Fibroblast of skin of right biceps (primary cell): Measurements from ENCODE around the gene ZBTB8OS.
"Not testable (repeated sequence)": the region's sequence is repeated elsewhere in the genome, so short reads cannot be mapped to it uniquely, and the experiment has no call there.

Source experiments
- DNase-seq: peaks from one replicate; pipeline ENCODE4 v3.0.0-alpha.2; 2013

The ZBTB8OS gene

GRCh38 chr1:32650248-32650751 lies at the start of gene ZBTB8OS:
TSS of gene ZBTB8OS (minus strand) at chr1:32650550. CDS start at chr1:32650529, 21 bp downstream.
- peak; percentile 94 for DNase-seq

GRCh38 chr1:32696996-32697395 lies 46.6 kb upstream of the ZBTB8OS start:
- DNase-seq: not testable (repeated sequence)

GRCh38 chr1:32696041-32696440 lies 45.7 kb upstream of the ZBTB8OS start:
- no peak for DNase-seq

GRCh38 chr1:32695098-32695904 lies 45.0 kb upstream of the ZBTB8OS start:
- peak; percentile 61 for DNase-seq

GRCh38 chr1:32693455-32694174 lies 43.3 kb upstream of the ZBTB8OS start:
- DNase-seq: no peak

- no peak for DNase-seq
Measured at GRCh38 chr1:32686387-32686786, 36.0 kb upstream of the ZBTB8OS start.

GRCh38 chr1:32685498-32685897 lies 35.1 kb upstream of the ZBTB8OS start:
- DNase-seq: no peak

- peak; percentile 20 for DNase-seq
Measured at GRCh38 chr1:32684167-32684811, 33.9 kb upstream of the ZBTB8OS start.

GRCh38 chr1:32683397-32683796 lies 33.0 kb upstream of the ZBTB8OS start:
- DNase-seq: no peak

- no peak for DNase-seq
Measured at GRCh38 chr1:32681999-32682398, 31.6 kb upstream of the ZBTB8OS start.

- no peak for DNase-seq
Measured at GRCh38 chr1:32681509-32681908, 31.2 kb upstream of the ZBTB8OS start.

GRCh38 chr1:32680642-32681041 lies 30.3 kb upstream of the ZBTB8OS start:
- no peak for DNase-seq

GRCh38 chr1:32679993-32680392 lies 29.6 kb upstream of the ZBTB8OS start:
- not testable (repeated sequence) for DNase-seq

GRCh38 chr1:32676945-32677344 lies 26.6 kb upstream of the ZBTB8OS start:
- no peak for DNase-seq

- not testable (repeated sequence) for DNase-seq
Measured at GRCh38 chr1:32668716-32669115, 18.4 kb upstream of the ZBTB8OS start.

- no peak for DNase-seq
Measured at GRCh38 chr1:32666901-32667566, 16.7 kb upstream of the ZBTB8OS start.

- DNase-seq: no peak
Measured at GRCh38 chr1:32665915-32666314, 15.6 kb upstream of the ZBTB8OS start.

GRCh38 chr1:32659581-32659980 lies 9.2 kb upstream of the ZBTB8OS start:
- DNase-seq: no peak

GRCh38 chr1:32652244-32652962 lies 2.1 kb upstream of the ZBTB8OS start:
- no peak for DNase-seq

- DNase-seq: no peak
Measured at GRCh38 chr1:32651461-32652073, 1.2 kb upstream of the ZBTB8OS start.

- peak; percentile 98 for DNase-seq
Measured at GRCh38 chr1:32650752-32651460, 556 bp upstream of the ZBTB8OS start, which contains the start of gene RBBP4. TSS of gene RBBP4 (plus strand) at chr1:32651208. CDS start at chr1:32651307, 99 bp downstream.
